HG03103 (cell line): ENCODE measurements around the gene RADIL.
A peak's percentile ranks its signal among the peaks of the same experiment; 100 is the strongest.
"Not testable (repeated sequence)": the region's sequence is repeated elsewhere in the genome, so short reads cannot be mapped to it uniquely, and the experiment has no call there.

Experiments
- ATAC-seq: cut with Tn5 transposase; IDR thresholded peaks from one replicate; pipeline ENCODE4 v1.9.1; 2021; ENCODE audit warnings: low read depth; ENCODE audit not compliant: unreplicated experiment

RADIL gene

DNA sequence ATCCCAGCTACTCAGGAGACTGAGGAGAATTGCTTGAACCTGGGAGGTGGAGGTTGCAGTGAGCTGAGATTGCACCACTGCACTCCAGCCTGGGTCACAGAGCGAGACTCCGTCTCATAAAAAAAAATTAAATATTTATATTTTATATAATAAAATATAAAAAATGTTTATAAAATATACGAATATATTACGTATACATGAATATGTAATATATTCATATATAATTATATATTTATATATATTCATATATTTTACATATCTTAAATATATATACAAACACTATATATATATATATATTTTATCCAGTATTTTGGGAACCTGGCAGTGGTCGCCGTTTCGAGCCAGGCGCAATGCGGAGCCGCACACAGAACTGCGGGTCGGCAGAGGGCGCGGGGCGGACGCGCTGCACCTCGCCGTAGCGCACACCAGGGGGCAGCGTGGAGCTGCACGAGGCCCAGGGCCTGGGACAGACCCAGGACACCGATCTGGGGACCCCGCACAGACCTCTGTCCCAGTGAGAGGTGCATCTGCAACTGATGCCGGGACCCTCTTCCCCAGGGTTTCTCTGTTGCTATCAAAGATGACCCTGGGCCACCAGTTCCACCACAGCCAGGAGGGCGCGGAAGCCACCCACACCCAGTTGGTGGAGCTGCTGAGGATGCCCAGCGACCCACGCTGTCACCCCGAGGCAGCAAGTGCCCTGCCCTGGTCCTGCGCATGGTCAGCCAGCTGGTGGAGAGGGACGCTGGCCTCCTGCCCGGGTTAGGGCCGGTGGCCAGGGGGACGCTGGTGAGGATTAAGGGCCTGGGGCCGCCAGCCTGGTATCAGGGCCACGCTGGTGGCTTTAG, 85.4 kb downstream of the RADIL start:
- peak; percentile 97 for ATAC-seq

DNA sequence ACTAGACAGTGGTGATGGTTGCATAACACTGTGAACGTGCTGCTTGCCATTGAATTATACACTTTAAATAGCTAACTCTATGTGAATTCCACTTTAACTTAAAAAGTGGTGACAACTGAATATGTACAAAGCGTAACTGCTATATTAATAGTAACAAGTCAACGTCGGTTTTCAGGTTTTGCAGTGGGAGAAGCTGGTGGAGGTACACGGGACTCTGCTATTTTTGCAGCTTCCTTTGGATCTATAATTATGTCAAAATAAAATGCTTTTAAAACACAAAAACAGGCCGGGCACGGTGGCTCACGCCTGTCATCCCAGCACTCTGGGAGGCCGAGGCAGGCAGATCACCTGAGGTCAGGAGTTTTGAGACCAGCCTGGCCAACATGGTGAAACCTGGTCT, 87.1 kb downstream of the RADIL start:
- ATAC-seq = no peak

DNA sequence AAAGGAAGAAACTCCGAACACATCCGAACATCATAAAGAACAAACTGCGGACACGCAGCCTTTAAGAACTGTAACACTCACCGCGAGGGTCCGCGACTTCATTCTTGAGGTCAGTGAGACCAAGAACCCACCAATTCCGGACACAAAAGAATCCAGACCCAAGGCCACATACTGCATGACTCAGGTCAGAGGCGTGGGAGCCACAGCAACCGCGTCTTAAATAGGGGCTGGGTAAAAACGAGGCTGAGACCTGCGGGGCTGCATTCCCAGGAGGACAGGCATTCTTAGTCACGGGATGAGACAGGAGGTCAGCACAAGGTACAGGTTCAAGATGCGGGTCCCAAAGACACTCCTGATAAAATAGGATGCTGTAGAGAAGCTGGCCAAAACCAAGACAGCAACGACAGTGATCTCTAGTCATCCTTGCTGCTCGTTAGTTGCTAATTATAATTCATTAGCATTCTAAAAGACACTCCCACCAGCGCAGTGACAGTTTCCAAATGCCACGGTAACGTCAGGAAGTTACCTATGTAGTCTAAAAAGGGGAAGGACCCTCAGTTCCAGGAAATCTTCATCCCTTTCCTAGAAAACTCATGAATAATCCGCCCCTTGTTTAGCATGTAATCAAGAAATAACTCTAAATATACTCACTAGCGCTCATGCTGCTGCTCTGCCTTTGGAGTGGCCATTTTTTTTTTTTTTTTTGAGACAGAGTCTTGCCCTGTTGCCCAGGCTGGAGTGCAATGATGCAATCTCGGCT, 88.7 kb downstream of the RADIL start:
- ATAC-seq = no peak

DNA sequence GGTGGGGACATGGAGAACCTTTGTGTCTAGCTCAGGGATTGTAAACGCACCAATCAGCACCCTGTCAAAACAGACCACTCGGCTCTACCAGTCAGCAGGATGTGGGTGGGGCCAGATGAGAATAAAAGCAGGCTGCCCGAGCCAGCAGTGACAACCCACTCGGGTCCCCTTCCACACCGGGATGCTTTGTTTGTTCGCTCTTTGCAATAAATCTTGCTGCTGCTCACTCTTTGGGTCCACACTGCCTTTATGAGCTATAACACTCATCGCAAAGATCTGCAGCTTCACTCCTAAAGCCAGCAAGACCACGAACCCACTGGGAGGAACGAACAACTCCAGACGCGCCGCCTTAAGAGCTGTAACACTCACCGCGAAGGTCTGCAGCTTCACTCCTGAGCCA, 89.3 kb downstream of the RADIL start:
- not testable (repeated sequence) for ATAC-seq

DNA sequence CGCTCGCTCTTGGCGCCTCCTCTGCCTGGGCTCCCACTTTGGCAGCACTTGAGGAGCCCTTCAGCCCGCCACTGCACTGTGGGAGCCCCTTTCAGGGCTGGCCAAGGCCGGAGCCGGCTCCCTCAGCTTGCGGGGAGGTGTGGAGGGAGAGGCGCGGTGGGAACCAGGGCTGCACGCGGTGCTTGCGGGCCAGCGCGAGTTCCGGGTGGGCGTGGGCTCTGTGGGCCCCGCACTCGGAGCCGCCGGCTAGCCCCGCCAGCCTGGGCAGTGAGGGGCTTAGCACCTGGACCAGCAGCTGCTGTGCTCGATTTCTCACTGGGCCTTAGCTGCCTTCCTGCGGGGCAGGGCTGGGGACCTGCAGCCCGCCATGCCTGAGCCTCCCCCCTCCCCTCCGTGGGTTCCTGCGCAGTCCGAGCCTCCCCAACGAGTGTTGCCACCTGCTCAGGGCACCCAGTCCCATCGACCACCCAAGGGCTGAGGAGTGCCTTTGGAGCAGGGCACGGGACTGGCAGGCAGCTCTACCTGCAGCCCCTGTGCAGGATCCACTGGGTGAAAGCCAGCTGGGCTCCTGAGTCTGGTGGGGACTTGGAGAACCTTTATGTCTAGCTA, 90.0 kb downstream of the RADIL start:
- ATAC-seq = not testable (repeated sequence)

DNA sequence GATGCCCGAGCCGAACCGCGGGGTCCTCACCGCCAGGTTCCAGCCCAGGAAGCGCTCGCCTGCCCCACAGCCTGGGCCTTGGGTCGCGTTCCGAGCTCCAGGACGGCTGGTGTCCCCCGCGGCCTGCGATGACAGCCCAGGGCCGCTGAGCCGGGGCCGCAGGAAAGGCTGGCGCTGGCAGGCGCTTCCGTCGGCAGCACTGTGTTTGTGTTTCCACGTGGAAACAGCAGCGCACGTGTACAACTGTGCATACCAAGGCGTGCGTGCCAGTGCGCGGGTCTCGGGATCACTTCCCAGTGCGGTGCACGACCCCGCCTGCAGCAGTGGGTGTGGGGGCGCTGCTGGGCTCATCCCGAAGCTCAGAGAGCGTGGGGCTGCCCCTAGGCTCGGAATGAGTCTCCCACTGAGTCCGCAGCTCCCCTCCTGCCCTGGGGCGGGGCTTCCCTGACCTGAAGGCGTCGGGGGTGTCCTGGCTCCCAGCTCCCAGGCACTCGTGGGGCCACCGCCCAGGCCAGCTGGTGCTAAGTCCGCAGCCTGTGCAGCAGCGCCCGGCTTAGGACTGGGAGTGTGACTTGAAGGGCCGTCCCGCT, 90.9 kb downstream of the RADIL start:
- ATAC-seq = no peak

DNA sequence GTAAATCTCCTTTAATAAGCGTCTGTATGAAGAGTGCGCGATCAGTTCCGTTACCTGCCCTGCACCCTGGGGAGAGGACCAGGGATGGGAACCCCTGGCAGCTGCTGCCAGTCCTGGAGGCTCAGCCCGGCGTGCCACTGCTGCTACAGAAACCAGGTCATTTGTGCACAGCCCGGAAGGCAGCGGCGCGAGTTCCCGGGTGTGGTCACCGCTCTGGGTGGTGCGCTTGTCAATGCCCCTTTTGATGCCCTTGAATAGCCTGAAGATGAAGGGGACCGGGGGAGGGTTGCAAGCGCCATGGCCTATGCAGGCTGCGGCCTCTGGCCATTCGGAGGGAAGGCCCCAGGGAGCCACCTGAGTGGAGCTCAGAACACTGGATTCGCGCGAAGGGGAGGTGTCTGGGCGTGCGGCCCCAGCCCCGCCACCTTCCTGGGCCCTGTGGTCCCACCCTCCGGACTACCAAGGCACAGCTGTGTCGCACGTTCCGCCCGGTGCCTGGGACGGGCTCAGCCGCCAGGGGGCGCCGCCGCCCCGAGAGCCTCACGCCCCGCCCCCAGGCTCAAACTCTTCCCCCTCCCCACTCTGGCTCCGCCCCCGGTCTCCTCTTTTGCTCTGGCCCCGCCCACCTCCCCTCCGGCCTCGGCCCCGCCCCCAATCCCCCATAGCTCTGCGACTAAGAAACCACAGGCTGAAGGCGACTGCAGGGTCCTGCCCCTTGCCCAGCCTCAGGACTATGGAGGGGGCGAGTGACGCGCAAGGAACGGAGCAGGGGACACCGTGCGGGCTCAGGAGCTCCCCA, 91.6 kb downstream of the RADIL start:
- no peak for ATAC-seq

DNA sequence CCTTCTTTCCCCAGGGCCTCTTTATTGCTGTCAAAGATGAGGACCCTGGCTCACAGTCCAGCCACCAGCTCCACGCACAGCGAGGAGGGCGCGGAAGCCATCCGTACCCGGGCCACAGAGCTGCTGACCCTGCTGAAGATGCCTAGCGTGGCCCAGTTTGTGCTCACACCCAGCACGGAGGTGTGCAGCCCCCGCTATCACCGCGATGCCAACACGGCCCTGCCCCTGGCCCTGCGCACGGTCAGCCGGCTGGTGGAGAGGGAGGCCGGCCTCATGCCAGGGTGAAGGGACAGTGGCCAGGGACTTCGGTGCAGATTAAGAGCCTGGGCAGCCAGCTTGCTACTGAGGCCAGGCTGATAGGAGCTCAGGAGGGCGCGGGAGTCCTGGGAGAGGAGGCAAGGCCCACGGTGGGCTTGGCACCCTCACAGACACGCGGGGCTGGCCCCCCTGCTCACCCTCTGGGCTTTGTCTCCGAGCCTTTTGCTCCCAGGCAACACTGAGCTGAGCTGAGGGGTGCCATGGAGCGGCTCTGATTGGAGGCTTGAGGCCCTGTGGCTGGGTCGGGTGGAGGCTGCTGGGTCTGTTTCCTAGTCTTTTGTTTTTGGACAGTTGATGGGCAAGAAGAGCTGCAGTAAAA, 92.3 kb downstream of the RADIL start:
- no peak for ATAC-seq

DNA sequence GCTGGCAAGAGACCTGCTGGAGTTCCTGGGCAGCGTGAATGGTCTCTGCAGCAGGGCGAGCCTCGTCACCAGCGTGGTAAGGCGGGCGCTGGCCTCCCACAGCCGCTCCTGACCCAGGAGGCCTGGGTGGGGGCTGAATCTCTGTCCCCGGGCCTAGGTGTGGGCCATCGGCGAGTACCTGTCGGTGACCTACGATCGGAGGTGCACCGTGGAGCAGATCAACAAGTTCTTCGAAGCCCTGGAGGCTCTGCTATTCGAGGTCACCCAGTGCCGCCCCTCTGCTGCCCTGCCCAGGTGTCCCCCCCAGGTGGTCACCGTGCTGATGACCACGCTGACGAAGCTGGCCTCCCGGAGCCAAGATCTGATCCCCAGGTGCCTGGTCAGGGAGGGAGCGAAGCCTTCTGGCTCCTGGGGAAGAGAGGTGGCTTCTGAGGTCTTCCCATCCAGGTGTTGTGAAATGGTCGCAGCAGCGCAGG, 93.0 kb downstream of the RADIL start:
- ATAC-seq = no peak

DNA sequence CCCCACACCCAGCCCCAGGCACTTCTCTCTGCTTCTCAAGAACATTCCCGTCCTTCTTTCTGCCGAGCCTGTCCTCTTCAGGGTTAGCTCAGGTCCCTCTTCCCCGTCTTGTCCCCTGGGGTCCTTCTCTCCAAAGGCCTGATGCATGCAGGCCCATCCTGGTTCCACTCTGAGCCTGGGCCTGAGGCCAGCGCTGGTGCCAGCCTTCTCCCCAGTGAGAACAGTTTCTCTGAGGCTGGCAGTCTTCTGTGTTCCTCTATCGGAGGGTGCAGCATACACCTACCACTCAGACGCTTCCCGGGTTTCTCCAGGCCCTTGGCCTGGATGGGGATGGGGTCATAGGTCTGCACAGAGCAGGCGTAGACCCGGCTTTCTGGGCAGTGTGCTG, 93.4 kb downstream of the RADIL start:
- no peak for ATAC-seq

DNA sequence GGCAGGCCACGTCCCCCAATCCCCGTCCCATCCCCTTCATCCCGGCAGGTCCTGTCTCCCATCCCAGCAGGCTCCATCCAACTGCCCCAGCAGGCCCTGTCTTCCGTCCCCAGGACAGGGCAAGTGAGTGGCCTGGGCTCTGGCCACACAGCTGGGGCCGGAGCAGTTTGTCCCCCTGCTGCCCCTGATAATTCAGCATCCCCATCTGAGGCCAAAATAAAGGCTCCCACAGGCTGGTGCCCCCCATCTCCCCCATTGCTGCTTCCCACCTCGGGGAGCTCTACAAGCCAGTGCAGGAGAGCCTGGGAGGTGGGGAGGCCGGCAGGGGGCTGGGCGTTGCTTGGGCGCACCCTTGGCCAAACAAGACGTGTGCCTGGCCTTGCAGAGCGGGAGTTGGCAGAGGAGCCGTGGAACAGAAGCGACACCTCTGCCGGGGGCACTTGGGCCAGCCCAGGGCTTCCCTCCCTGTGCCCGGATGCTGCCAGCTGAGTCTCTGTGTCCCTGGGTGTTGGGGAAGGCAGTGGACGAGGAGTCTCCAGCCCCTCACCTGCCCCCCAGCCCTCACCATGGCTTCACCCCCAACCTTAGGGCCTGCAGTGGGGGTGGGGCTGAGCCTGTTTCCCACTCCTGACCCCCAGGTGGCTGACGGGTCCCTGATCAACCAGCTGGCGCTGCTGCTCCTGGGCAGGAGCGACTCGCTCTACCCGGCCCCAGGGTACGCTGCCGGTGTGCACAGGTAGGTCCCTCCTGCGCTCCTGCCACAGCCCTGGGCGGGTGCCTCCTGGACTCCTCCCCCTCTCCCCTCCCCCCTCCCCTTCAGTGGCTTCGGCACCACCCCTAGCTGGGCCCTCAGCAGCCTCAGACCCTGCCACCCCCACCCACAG, 94.1 kb downstream of the RADIL start:
- ATAC-seq = no peak

DNA sequence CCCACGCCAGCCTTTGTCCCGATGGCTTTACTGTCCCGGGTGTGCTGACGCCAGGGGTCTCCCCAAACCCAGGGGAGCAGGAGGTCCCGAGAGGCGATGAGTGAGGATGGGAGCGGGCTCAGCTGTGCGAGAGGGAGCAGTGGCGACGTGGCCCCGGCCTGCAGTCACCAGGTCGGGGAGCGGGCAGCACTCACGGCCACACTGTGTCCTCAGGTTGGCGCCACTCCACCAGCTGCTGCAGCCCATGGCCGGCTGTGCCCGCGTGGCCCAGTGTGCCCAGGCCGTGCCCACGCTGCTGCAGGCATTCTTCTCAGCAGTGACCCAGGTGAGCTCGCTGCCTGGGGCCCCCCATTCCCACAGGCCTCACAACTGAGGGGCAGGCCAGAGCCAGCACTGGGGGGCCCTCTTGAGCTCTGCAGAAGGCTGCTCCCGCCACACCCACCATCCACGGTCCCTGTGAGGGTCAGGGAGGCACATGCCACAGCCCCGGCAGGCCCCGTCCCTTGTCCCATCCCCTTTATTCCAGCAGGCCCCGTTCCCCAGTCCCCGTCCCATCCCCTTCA, 94.8 kb downstream of the RADIL start:
- no peak for ATAC-seq

DNA sequence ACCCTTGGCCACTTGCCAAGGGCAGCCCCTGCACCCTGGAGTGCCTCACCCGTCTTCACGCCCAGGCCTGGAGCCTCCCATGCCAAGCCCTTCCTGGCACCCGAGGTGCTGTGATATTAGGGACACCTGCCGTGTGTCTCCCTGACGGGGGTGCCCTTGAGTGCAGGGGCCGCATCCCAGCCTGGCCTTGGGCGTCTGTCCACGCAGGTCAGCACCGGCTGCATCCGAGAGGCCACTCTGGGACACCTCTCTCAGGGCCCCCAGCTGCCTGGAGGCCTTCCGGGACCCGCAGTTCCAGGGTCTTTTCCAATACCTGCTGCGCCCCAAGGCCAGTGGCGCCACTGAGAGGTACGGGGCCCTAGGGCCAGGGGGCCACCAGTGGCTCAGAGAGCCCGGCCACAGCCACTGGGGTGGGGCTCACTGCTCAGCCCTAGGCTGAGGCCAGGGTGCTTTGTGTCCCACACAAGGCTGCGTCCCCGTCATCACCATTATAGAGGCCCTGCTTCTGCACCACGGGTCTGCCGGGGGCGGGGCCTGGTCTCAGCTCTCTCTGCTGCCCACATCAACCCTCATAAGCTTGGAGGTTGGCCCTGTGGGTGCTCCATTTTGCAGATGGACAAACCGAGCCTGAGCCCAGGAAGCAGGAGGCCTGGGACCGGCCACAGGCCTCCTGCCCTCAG, 95.4 kb downstream of the RADIL start:
- no peak for ATAC-seq

DNA sequence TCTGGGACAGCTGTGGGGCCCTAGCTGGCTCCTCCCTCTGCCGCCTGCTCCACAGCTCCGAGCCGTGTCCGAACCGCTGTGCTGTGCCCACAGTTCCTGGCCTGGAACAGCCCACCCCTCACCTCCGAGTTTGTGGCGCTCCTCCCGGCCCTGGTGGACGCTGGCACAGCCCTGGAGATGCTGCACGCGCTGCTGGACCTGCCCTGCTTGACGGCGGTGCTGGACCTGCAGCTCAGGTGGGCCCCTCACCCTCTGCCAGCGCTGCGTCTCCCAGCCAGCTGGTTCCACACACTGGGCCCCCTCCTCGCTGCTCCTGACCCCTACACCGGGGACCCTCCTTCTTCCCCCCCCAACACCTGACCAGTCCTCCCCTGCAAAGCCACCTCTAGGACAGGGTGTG, 96.0 kb downstream of the RADIL start:
- ATAC-seq = no peak

DNA sequence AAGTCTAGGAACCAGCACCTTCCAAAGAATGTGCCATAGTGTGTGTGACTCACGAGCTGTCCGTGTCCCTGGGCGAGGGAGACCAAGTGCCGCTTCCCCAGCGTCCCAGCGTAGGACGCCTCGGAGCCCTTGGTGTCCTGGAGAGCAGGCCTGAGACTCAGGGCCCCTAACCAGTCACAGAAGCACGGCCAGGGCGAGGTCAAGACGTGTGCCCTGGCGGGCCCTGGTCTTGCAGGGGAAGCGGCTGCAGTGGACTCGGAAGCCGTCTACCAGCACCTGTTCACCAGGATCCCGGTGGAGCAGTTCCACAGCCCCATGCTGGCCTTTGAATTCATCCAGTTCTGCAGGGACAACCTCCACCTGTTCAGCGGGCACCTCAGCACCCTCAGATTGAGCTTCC, 97.5 kb downstream of the RADIL start:
- ATAC-seq = no peak

DNA sequence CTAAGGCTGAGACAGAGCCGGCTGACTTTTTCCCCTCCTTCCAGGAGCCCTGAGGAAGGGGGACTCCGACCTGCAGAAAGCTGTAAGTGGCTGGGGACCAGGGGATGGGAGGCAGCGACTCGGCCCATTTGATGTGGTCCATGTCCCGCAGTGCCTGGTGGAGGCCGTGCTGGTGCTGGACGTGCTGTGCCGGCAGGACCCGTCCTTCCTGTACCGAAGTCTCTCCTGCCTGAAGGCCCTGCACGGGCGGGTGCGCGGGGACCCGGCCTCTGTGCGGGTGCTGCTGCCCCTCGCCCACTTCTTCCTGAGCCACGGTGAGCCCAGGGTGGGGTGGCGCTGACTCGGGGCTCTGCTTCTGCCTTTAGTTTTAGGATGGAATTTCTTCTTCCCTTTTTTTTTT, 98.1 kb downstream of the RADIL start:
- no peak for ATAC-seq

DNA sequence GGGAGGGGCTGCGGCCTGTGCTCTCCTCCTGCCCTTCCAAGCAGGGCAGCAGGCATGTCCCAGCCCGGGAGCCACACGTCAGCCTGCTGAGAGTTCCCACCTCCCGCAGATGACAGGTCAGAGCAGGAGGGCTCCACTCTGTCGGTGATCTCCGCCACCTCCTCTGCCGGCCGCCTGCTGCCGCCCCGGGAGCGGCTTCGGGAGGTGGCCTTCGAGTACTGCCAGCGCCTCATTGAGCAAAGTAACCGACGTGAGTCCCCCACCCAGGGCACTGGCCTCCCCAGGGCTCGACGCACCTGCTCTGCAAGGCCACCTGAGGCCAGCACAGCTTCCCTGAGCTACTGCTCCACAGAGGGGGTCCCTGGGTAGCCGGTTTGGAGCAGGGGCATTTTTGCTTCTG, 98.7 kb downstream of the RADIL start:
- no peak for ATAC-seq

DNA sequence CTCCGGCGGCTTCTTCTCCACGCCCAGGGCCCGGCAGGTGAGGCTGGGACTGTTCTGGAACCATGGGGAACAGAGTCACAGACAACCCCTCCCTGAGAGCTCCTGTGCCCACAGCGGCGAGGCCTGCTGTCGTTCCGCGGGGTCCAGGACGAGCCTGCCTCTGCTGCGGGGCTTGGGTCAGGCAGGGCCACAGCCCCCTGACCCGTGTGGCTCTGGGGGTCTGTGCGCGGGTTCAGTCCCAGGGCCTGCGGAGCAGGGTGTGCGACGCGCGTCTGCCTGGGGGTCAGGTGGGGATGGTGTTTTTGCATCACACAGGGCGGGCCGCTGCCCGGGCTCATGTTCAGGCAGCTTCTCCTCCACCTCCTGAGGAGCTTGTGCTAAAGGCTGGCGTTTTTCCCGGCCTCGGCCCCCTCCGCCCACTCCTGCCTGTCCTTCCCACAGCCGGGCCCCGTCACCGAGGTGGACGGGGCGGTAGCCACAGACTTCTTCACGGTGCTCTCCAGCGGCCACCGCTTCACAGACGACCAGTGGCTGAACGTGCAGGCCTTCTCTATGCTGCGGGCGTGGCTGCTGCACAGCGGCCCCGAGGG, 99.7 kb downstream of the RADIL start:
- ATAC-seq = no peak
